K562 (cell line): ENCODE results near the gene CHD5.

Experiments
- ARID4B ChIP-seq: sonication (generic); formaldehyde crosslinking; IDR thresholded peaks from 2 replicates; pipeline ENCODE4 v1.8.0; 2022; ENCODE audit warnings: mild to moderate bottlenecking, missing genetic modification reagents
- CUX1 ChIP-seq: fragments of 200-800 bp; sonication (Bioruptor generic); IDR thresholded peaks from 2 replicates; pipeline ENCODE4 v1.6.1; 2016; ENCODE audit warnings: missing genetic modification characterization, missing compliant biosample characterization
- REST ChIP-seq, 2 experiments: fragments of 450-650 bp; formaldehyde crosslinking in 1 of 2; IDR thresholded peaks; 2 replicates each; pipeline versions ENCODE4 v1.4.0 to v1.6.1; 2014 to 2020; ENCODE audit warnings: mild to moderate bottlenecking in 2 of 2, borderline replicate concordance in 1 of 2, low read depth in 1 of 2

- TF ChIP-seq REST (IDR thresholded peaks at IDR 0.05; ENCODE audit: borderline replicate concordance) = no peak
- no peak for TF ChIP-seq REST (CRISPR knock-in tag; IDR thresholded peaks at IDR 0.05; ENCODE audit: low read depth)
- TF ChIP-seq CUX1 (CRISPR knock-in tag) = no peak
- TF ChIP-seq ARID4B (CRISPR knock-in tag) = no peak
Measured at GRCh38 chr1:6077506-6077905, 102.6 kb downstream of the CHD5 start.
